RWPE1 (cell line): Measurements from ENCODE around the gene MAGEA12.
"Not testable (repeated sequence)": the region's sequence is repeated elsewhere in the genome, so short reads cannot be mapped to it uniquely, and the experiment has no call there.

Experiments used
- CTCF ChIA-PET: fragments of 350-600 bp; sonication (Branson Sonifier 250); formaldehyde crosslinking; extraction: SDS; loops from one replicate; lab custom pipeline; 2021; lab: Yijun Ruan, JAX
- POLR2A ChIA-PET: fragments of 400-600 bp; formaldehyde crosslinking; extraction: SDS; loops from one replicate; lab custom pipeline; 2020; ENCODE audit warnings: antibody characterized with exemption; ENCODE audit not compliant: low non-redundant PET; lab: Yijun Ruan, JAX
- DNase-seq: peaks from one replicate; pipeline ENCODE4 v3.0.0; 2012; ENCODE audit warnings: low spot score
- H3K27ac ChIP-seq: fragments of 450-650 bp; 2 replicates; pipeline ENCODE4 v1.5.1; 2017
- CTCF ChIP-seq: fragments of 450-650 bp; conservative IDR thresholded peaks from 2 replicates; pipeline ENCODE4 v1.5.1; 2017; ENCODE audit warnings: low read depth, mild to moderate bottlenecking

The MAGEA12 gene

GRCh38 chrX:152735101-152735500 lies 1.5 kb downstream of the MAGEA12 start:
- CTCF ChIA-PET, result no interaction called here
- no peak for TF ChIP-seq CTCF

GRCh38 chrX:152735860-152736511 lies 2.4 kb downstream of the MAGEA12 start:
- no peak for TF ChIP-seq CTCF
- no peak overlapping the region for H3K27ac ChIP-seq
- ChIA-PET POLR2A (no interaction called here), CTCF (no interaction called here)
- DNase-seq, result no peak

More at GRCh38 chrX:152735101-152735500, 1.5 kb downstream of the MAGEA12 start:
- H3K27ac ChIP-seq, result no peak overlapping the region
- DNase-seq, result no peak
- POLR2A ChIA-PET, result no interaction called here

GRCh38 chrX:152736528-152736927 lies 3.0 kb downstream of the MAGEA12 start:
- DNase-seq, CTCF ChIA-PET, H3K27ac ChIP-seq, POLR2A ChIA-PET: not testable (repeated sequence)

- TF ChIP-seq CTCF, result no peak
- H3K27ac ChIP-seq, result no peak overlapping the region
- POLR2A ChIA-PET, result no interaction called here
- CTCF ChIA-PET, result no interaction called here
- DNase-seq, result no peak
Measured at GRCh38 chrX:152738560-152738959, 5.0 kb downstream of the MAGEA12 start.

GRCh38 chrX:152753686-152754650 lies 20.4 kb downstream of the MAGEA12 start, which contains the start of gene MAGEA2:
Gene MAGEA2 (minus strand): TSS chrX:152753842. CDS start chrX:152751363, 2,479 bp downstream.
- H3K27ac ChIP-seq, CTCF ChIA-PET, POLR2A ChIA-PET, DNase-seq: not testable (repeated sequence)

GRCh38 chrX:152754871-152755270 lies 21.3 kb downstream of the MAGEA12 start:
- CTCF ChIA-PET, H3K27ac ChIP-seq, DNase-seq, POLR2A ChIA-PET: not testable (repeated sequence)

- CTCF ChIA-PET, DNase-seq, H3K27ac ChIP-seq, POLR2A ChIA-PET: not testable (repeated sequence)
Measured at GRCh38 chrX:152758918-152759317, 25.4 kb downstream of the MAGEA12 start, which contains the start of gene CSAG3. Gene CSAG3 (plus strand): TSS chrX:152759218.

- H3K27ac ChIP-seq, CTCF ChIA-PET, DNase-seq, POLR2A ChIA-PET: not testable (repeated sequence)
Measured at GRCh38 chrX:152759544-152759943, 26.0 kb downstream of the MAGEA12 start.

GRCh38 chrX:152761582-152761981 lies 28.0 kb downstream of the MAGEA12 start:
- H3K27ac ChIP-seq, CTCF ChIA-PET, DNase-seq, POLR2A ChIA-PET: not testable (repeated sequence)

GRCh38 chrX:152766562-152766961 lies 33.0 kb downstream of the MAGEA12 start:
- DNase-seq, H3K27ac ChIP-seq, CTCF ChIA-PET, POLR2A ChIA-PET: not testable (repeated sequence)

GRCh38 chrX:152769549-152770289 lies 36.2 kb downstream of the MAGEA12 start, which contains the start of gene MAGEA6:
Gene MAGEA6 (minus strand): TSS chrX:152769689. CDS start chrX:152767650, 2,039 bp downstream.
- CTCF ChIA-PET, H3K27ac ChIP-seq, DNase-seq, POLR2A ChIA-PET: not testable (repeated sequence)

GRCh38 chrX:152787062-152787461 lies 53.5 kb downstream of the MAGEA12 start:
- POLR2A ChIA-PET, H3K27ac ChIP-seq, DNase-seq, CTCF ChIA-PET: not testable (repeated sequence)
